Measurements from ENCODE around the gene DCAF7.

DNA sequence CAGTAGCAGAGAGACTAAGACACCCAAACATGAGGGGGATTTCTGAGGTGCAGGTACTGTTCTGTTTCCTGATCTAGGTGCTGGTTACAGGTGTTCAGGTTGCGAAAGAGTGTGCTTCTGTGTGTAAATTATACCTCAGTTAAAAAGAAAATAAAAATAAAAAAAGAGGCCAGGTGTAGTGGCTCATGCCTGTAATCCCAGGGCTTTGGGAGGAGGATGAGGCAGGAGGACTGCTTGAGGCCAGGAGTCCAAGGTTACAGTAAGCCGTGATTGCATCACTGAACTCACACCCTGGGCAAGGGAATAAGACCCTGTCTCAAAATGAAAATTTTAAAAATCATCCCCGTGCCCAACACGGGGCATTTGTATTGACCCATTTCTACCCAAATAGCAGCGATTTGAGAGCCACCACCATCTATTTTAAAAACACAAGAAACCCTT, 3.2 kb upstream of the DCAF7 start:
- TF ChIP-seq EP300 (IDR thresholded peaks at IDR 0.05; ENCODE audit: borderline replicate concordance in 1 of 2, low read depth in 1 of 2, low read length in 1 of 2) = no peak
- TF ChIP-seq RFX5 (IDR thresholded peaks at IDR 0.05; ENCODE audit: low read length) = no peak
- no peak for TF ChIP-seq GABPA (IDR thresholded peaks at IDR 0.05; ENCODE audit: low read depth)
- TF ChIP-seq, protein P1, sequence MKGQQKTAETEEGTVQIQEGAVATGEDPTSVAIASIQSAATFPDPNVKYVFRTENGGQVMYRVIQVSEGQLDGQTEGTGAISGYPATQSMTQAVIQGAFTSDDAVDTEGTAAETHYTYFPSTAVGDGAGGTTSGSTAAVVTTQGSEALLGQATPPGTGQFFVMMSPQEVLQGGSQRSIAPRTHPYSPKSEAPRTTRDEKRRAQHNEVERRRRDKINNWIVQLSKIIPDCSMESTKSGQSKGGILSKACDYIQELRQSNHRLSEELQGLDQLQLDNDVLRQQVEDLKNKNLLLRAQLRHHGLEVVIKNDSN (IDR thresholded peaks at IDR 0.05; ENCODE audit: borderline replicate concordance, low read depth) = no peak
- no peak for TF ChIP-seq RCOR1 (IDR thresholded peaks at IDR 0.05; ENCODE audit: low read length)
- TF ChIP-seq TEAD4 (IDR thresholded peaks at IDR 0.05; ENCODE audit: borderline replicate concordance, insufficient read depth) = no peak
- TF ChIP-seq, protein P2, sequence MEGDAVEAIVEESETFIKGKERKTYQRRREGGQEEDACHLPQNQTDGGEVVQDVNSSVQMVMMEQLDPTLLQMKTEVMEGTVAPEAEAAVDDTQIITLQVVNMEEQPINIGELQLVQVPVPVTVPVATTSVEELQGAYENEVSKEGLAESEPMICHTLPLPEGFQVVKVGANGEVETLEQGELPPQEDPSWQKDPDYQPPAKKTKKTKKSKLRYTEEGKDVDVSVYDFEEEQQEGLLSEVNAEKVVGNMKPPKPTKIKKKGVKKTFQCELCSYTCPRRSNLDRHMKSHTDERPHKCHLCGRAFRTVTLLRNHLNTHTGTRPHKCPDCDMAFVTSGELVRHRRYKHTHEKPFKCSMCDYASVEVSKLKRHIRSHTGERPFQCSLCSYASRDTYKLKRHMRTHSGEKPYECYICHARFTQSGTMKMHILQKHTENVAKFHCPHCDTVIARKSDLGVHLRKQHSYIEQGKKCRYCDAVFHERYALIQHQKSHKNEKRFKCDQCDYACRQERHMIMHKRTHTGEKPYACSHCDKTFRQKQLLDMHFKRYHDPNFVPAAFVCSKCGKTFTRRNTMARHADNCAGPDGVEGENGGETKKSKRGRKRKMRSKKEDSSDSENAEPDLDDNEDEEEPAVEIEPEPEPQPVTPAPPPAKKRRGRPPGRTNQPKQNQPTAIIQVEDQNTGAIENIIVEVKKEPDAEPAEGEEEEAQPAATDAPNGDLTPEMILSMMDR (IDR thresholded peaks at IDR 0.05) = no peak
- TF ChIP-seq TCF12 (IDR thresholded peaks at IDR 0.05) = no peak
- no peak for TF ChIP-seq JUND (IDR thresholded peaks at IDR 0.05)
- TF ChIP-seq SIN3A (IDR thresholded peaks at IDR 0.05; ENCODE audit: borderline replicate concordance, low read depth, low read length) = no peak
- no peak for TF ChIP-seq POLR2AphosphoS5 (IDR thresholded peaks at IDR 0.05; ENCODE audit: low read depth, low read length)
- TF ChIP-seq RAD21 (IDR thresholded peaks at IDR 0.05; ENCODE audit: low read length) = no peak
- TF ChIP-seq, protein P3, sequence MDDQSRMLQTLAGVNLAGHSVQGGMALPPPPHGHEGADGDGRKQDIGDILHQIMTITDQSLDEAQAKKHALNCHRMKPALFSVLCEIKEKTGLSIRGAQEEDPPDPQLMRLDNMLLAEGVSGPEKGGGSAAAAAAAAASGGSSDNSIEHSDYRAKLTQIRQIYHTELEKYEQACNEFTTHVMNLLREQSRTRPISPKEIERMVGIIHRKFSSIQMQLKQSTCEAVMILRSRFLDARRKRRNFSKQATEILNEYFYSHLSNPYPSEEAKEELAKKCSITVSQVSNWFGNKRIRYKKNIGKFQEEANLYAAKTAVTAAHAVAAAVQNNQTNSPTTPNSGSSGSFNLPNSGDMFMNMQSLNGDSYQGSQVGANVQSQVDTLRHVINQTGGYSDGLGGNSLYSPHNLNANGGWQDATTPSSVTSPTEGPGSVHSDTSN (IDR thresholded peaks at IDR 0.05) = no peak

All from SK-N-SH (cell line).